ENCODE measurements around the gene NDUFAF7.
A peak's percentile ranks its signal among the peaks of the same experiment; 100 is the strongest.
"Not testable (repeated sequence)": the region's sequence is repeated elsewhere in the genome, so short reads cannot be mapped to it uniquely, and the experiment has no call there.

The NDUFAF7 gene, protein sequence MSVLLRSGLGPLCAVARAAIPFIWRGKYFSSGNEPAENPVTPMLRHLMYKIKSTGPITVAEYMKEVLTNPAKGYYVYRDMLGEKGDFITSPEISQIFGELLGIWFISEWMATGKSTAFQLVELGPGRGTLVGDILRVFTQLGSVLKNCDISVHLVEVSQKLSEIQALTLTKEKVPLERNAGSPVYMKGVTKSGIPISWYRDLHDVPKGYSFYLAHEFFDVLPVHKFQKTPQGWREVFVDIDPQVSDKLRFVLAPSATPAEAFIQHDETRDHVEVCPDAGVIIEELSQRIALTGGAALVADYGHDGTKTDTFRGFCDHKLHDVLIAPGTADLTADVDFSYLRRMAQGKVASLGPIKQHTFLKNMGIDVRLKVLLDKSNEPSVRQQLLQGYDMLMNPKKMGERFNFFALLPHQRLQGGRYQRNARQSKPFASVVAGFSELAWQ

DNA sequence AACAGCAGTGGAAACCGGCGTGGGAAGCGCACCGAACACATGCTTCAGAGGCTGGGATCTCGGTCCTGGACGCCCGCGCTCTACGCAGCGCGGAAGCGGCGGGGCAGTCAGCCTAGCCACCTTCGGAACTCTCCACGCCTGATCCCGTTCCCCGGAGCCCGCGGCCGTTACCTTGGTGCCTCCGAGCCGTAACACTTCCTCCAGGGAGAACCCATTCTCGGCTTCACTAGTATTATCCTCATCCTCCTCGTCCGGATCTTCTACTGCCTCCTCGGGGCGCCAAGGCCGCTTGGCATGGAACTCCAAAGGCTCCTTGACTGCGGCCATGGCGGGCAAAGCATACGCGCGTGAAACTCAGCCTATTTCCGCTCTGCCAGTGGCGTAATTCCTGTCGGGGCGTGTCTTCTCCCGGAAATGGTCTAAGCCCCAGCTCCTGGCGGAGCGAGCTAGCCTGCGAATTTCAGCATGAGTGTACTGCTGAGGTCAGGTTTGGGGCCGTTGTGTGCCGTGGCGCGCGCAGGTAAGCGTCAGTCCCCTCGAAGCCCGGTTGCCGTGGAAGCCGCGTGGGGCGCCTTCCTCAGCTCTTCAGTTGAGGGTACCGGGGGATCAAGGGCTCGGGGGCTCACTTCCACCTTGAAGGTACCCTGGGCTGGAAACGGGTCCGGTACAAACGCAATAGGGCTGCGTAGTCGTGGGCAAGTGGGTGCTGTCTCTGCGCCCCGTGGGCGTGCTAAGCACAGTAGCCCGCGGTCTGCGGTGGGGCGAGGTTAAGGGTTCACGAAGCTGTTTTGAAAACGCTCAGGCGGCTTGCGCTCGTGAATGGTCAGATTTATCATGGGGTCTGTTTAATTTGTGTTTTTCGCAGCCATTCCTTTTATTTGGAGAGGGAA lies at the start of gene NDUFAF7, which contains the start of gene CEBPZ:
Gene NDUFAF7 (plus strand): TSS at position 418 of the 890 bp plus-strand sequence. CDS start 48 bp downstream, at position 466.
Gene CEBPZ (minus strand): TSS at position 356 of the 890 bp plus-strand sequence. CDS start 29 bp downstream, at position 327.
- Mint-ChIP-seq H3K27me3 (no peaks in the 10 kb centered on the region), H3K9me3 (no peaks in the 10 kb centered on the region), H3K36me3 (ENCODE audit: low read depth) (peaks cover 39% of the 10 kb centered on the region), H3K4me1 (peaks cover 37% of the 10 kb centered on the region), H3K27ac (no peak within 1 kb of the TSS), H3K4me3 (no peak within 1 kb of the TSS)
- ATAC-seq (peak; percentile 97), DNase-seq (peak; percentile 90)

DNA sequence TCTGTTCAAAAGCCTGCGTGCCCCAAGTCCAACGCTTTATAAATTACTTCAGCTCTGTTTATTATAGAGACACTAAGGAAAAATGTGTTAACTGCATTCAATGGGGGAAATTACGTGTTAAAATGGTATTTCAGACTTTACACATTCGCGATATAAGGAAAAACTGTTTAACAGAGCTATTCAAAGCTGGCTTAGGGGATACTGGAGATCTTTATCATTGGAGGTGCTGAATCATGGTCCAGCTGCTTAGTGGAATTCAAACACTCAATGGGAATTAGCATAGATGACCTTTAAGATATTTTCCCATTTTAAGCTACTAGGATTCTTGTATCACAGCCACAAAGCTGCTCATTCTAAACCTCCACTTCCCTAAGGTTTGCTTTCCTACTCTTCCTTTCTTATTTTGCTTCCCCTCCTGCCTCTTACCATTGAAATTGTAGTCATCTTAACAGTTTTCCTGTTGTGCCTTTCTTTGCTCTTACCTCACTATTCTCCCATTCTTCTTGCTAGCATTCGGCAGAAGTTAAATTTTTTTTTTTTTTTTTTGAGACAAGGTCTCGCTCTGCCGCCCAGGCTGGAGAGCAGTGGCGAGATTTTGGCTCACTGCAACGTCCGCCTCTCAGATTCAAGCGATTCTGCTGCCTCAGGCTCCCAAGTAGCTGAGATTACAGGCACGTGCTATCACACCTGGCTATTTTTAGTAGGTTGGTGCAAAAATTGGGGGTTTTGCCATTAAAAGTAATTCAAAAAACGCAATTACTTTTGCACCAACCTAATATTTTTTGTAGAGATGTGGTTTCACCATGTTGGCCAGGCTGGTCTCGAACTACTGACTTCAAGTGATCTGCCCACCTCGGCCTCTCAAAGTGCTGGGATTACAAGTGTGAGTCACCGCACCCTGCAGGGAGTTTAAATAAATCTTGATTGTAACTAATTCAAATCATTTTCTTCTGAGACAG lies 49.5 kb upstream of the NDUFAF7 start:
- DNase-seq: no peak
- H3K27me3 Mint-ChIP-seq: peaks cover 4% of the 10 kb centered on the region
- H3K4me1 Mint-ChIP-seq: peaks cover 2% of the 10 kb centered on the region
- no peak overlapping the region for H3K4me3 Mint-ChIP-seq
- H3K9me3 Mint-ChIP-seq: no peaks in the 10 kb centered on the region
- no peak overlapping the region for H3K27ac Mint-ChIP-seq
- ATAC-seq: no peak
- H3K36me3 Mint-ChIP-seq (ENCODE audit: low read depth): no peaks in the 10 kb centered on the region

DNA sequence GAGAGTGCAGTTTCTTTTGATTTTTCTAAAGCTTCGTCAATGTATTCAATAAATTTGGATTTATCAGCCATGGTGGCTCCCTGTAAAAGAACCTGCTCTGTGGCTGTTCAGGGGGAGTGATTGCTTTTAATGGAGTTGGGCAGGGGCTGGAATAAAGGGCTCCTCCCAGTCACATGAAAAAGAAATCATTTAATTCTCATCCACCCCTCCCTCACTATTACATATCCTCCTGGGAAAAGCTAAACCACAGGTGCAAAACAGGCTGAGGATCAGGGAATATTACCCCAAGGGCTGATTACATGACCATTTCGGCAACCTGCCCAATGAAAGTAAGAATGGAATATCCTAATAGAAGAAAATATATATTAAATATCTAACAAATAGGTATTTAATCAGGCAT lies 42.9 kb upstream of the NDUFAF7 start, which contains the start of gene SULT6B1:
Gene SULT6B1 (minus strand): TSS at position 101 of the 400 bp plus-strand sequence. CDS start 30 bp downstream, at position 71.
- no peak within 1 kb of the TSS for H3K27ac Mint-ChIP-seq
- H3K27me3 Mint-ChIP-seq: peaks cover 3% of the 10 kb centered on the region
- ATAC-seq: no peak

DNA sequence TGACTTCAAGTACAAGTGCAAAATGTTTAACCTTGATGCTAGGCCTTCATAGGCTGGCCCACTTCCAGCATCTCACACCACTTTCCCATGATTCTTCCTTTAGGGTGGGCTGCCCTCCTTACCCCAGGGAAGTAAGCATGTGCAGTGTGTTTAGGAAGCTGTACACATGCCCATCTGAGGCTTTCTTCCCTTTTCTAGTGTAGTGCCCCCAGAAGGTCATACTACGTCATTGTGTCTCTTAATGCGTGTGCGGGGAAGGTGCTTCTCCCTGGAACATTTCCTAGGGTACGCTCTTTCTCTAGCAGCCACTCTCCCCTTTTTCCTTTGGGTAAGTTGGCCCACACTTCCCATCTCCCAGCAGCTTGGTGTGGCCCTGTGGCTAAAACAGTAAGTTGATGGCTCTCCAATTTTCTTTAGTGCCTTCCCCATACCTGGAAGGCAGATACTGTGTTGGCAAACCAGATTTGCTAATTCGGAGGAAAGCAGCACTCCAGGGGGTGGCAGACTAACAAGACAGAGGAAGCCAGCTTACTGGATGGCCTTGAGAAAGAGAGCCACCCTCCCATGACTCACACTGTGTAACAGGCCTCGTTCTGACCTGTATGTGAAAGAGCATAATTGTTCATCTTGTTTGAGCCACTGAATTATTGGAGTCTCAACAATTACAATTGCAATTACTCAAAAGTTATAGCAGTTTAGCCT lies 41.9 kb upstream of the NDUFAF7 start:
- peak; percentile 74 for ATAC-seq
- Mint-ChIP-seq H3K9me3 (no peaks in the 10 kb centered on the region), H3K36me3 (ENCODE audit: low read depth) (no peaks in the 10 kb centered on the region), H3K27me3 (peaks cover 3% of the 10 kb centered on the region), H3K27ac (no peak overlapping the region), H3K4me1 (no peaks in the 10 kb centered on the region), H3K4me3 (no peak overlapping the region)
- no peak for DNase-seq

More for the DNA sequence above, 42.9 kb upstream of the NDUFAF7 start, which contains the start of gene SULT6B1:
- Mint-ChIP-seq H3K4me3 (no peak within 1 kb of the TSS), H3K36me3 (ENCODE audit: low read depth) (no peaks in the 10 kb centered on the region), H3K4me1 (no peaks in the 10 kb centered on the region), H3K9me3 (no peaks in the 10 kb centered on the region)
- DNase-seq: no peak

DNA sequence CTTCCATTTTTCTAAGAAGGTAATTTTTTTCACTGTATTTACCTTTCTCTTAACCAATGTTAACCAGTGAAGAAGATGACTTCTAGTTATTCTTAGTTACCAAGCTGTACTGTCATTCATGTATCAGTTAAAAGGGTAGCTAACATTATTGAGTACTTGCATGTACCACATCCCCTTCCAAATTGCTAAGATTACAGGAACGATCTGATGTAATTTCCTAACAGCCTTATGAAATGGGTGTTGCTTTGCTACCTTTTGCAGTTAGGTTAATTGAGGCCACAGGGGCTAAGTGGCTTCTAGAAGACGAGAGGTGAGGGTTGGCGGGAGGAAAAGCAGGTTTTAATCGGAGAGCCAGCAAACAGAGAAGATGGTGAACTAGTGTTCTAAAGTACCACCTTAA lies 41.2 kb upstream of the NDUFAF7 start:
- ATAC-seq: no peak
- no peaks in the 10 kb centered on the region for H3K4me1 Mint-ChIP-seq
- DNase-seq: no peak
- H3K27ac Mint-ChIP-seq: no peak overlapping the region
- no peaks in the 10 kb centered on the region for H3K36me3 Mint-ChIP-seq (ENCODE audit: low read depth)
- no peak overlapping the region for H3K4me3 Mint-ChIP-seq
- H3K9me3 Mint-ChIP-seq: no peaks in the 10 kb centered on the region
- peaks cover 3% of the 10 kb centered on the region for H3K27me3 Mint-ChIP-seq

DNA sequence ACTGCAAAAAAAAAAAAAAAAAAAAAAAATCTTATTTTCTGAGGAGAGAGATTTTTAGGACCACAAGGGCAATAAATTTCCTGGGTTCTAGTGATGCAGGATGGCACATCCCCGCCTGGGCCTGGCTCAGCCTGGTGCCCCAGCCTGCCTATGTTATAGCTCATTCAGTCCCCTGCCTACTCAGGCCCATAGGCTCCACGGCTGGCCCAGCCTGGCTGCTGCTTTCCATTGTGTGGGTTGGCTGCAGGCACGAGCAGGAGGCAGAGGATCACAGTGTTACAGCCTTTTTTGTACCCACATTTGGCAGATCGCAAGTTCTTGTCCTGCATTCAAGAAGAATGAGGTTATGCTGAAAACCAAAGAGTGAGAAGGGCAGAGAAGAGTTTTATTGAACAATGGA lies 40.2 kb upstream of the NDUFAF7 start:
- Mint-ChIP-seq H3K4me1 (peaks cover 2% of the 10 kb centered on the region), H3K9me3 (no peaks in the 10 kb centered on the region), H3K27me3 (peaks cover 4% of the 10 kb centered on the region), H3K27ac (no peak overlapping the region), H3K36me3 (ENCODE audit: low read depth) (peaks cover 1% of the 10 kb centered on the region), H3K4me3 (no peak overlapping the region)
- DNase-seq: no peak
- no peak for ATAC-seq

DNA sequence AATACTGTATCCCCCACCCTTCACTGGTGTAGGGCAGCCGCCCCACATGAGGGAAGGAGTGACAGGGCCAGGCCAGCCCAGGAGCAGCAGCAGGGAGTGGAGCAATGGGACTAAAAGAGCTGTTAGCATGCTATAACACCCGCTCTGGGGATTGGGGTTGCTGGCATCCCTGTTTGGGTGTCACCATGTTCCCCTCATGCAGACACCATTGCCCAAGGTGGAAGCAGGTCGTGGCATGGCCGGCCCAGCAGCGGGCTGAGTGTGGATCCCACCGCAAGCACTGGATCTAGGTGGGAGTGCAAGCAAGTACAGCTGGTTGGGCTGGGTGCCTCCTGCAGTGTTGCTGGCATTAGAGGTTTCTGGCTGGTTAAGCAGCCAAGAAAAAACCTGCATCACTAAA lies 39.7 kb upstream of the NDUFAF7 start:
- Mint-ChIP-seq H3K27me3 (peaks cover 5% of the 10 kb centered on the region), H3K27ac (no peak overlapping the region), H3K4me1 (peaks cover 4% of the 10 kb centered on the region), H3K9me3 (no peaks in the 10 kb centered on the region), H3K4me3 (no peak overlapping the region), H3K36me3 (ENCODE audit: low read depth) (peaks cover 3% of the 10 kb centered on the region)
- ATAC-seq (no peak), DNase-seq (no peak)

DNA sequence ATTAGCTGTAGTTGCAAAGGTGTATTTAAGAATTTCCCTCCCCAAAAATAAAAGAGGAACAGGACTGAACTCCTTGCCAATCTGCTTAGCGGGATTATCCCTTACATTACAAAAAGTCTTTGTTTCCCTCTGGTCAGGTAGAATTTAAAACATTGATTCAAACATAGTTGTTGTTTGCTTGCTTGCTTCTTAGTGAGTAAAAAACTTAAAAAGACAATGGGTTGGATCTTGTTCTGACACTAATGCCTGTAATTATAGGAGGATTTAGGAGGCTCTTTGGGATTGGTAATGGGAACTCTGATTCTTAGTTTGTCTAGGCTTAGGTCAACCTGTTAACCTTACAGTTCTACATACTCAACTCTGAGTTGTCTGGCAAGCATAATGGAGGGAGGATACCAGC lies 38.9 kb upstream of the NDUFAF7 start:
- H3K4me3 Mint-ChIP-seq: no peak overlapping the region
- no peak for DNase-seq
- H3K9me3 Mint-ChIP-seq: no peaks in the 10 kb centered on the region
- peaks cover 3% of the 10 kb centered on the region for H3K36me3 Mint-ChIP-seq (ENCODE audit: low read depth)
- peaks cover 11% of the 10 kb centered on the region for H3K4me1 Mint-ChIP-seq
- H3K27me3 Mint-ChIP-seq: peaks cover 5% of the 10 kb centered on the region
- H3K27ac Mint-ChIP-seq: no peak overlapping the region
- ATAC-seq: no peak

DNA sequence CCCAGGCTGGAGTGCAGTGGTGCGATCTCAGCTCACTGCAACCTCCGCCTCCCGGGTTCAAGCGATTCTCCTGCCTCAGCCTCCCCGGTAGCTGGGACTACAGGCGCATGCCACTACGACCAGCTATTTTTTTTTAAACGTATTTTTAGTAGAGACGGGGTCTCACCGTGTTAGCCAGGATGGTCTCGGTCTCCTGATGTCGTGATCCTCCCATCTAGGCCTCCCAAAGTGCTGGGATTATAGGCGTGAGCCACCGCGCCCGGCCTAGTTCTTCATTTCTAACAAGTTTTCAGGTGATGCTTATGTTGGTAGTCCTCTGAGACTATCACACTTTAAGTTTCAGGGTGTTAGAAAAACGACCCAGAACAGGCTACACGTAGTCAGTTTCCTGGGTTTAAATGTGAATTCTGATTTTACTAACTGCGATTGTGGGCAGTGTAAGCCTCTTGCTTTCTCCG lies 35.6 kb upstream of the NDUFAF7 start:
- H3K4me1 Mint-ChIP-seq: peaks cover 32% of the 10 kb centered on the region
- not testable (repeated sequence) for H3K27me3 Mint-ChIP-seq, H3K9me3 Mint-ChIP-seq, DNase-seq
- H3K27ac Mint-ChIP-seq: peak overlapping the region; percentile 99
- peak; percentile 4 for ATAC-seq
- peaks cover 11% of the 10 kb centered on the region for H3K36me3 Mint-ChIP-seq (ENCODE audit: low read depth)
- H3K4me3 Mint-ChIP-seq: peak overlapping the region; percentile 97

DNA sequence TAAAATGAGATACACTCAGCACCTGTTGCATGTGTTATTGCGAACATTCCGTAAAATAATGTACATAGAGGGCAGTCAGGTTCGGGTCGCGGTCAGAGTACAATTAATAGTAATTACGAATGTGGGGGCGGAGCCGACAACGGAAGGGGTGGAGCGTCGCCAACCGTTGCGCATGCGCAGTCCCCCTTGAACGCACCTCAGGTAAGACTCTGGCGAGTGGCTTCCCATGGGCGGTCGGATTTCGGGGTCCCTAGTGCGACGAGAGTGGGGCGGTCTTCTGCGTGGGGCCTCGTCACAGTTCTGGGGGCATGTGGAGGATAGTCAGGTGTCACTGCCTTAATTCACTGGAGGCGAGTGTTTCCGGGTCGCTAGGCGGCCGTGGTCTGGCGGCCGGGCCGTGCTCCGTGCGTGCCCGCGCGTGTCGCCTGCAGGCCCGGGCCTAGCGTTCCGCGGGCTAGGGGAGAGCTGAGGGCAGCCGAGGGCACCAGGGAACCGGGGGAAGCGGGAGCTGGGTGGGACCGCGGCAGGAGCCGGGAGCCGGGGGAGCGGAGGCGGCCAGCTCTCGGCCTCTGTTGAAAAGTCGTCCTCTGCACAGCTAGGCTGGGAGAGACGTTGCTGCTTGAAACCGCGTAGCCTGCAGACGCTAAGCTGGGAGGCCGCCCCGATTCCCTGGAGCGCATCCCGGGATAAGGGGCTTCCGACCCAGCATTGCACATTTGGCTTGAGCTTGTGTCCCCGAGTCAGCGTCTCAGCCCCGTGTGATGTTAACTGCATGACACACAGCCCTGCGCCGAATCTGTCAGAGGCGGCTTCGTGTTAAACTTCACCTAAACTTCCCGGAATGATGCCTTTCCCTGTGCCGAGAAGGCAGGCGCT lies 34.9 kb upstream of the NDUFAF7 start, which contains the start of gene CEBPZOS:
Gene CEBPZOS (plus strand): TSS at position 177 of the 876 bp plus-strand sequence. CDS start 3,209 bp downstream, outside the sequence.
- ATAC-seq (peak; percentile 76), DNase-seq (peak; percentile 93)
- Mint-ChIP-seq H3K36me3 (ENCODE audit: low read depth) (peaks cover 18% of the 10 kb centered on the region), H3K4me3 (peak within 1 kb of the TSS; percentile 97), H3K27ac (peak within 1 kb of the TSS; percentile 99), H3K9me3 (no peaks in the 10 kb centered on the region), H3K4me1 (peaks cover 39% of the 10 kb centered on the region), H3K27me3 (peaks cover 2% of the 10 kb centered on the region)

DNA sequence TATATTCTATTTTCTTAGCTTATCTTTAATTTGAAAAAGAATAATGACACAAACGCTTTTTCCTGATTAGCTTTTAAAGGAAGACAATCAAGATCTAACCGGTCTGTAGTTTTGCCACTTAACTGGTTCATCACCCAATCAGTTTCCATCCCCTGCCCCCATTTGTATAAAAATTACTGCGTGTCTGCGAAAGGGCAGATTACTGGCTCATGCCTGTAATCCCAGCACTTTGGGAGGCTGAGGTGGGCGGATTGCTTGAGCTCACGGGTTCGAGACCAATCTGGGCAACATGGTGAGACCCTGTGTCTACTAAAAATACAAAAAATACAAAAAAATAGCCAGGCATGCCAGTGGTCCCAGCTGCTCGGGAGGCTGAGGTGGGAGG lies 32.8 kb upstream of the NDUFAF7 start:
- H3K27me3 Mint-ChIP-seq: peaks cover 2% of the 10 kb centered on the region
- H3K9me3 Mint-ChIP-seq: peaks cover 3% of the 10 kb centered on the region
- no peak overlapping the region for H3K4me3 Mint-ChIP-seq
- peaks cover 50% of the 10 kb centered on the region for H3K4me1 Mint-ChIP-seq
- ATAC-seq (no peak), DNase-seq (no peak)
- H3K36me3 Mint-ChIP-seq (ENCODE audit: low read depth): peaks cover 36% of the 10 kb centered on the region
- H3K27ac Mint-ChIP-seq: no peak overlapping the region

DNA sequence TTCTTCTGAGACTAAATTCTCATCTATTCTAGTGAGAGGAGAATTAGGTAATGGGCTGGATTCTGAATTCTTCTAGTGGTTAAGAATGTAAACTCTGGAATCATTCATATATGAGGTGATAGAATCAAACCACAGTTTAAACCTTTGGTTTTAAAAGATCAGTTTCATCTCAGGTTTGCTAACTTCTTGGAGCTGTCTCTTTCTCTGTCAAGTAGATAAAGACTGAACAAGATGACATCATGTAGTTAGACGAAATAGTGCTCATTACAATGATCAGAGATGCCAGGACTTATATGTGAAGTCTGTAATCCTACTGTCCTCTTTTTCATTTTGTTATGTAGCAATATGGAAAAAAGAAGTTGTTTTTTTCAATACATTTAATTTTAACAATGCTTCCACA lies 30.2 kb upstream of the NDUFAF7 start:
- peaks cover 9% of the 10 kb centered on the region for H3K9me3 Mint-ChIP-seq
- H3K27ac Mint-ChIP-seq: peak overlapping the region; percentile 80
- DNase-seq (no peak), ATAC-seq (peak; percentile 11)
- H3K36me3 Mint-ChIP-seq (ENCODE audit: low read depth): peaks cover 60% of the 10 kb centered on the region
- H3K27me3 Mint-ChIP-seq: peaks cover 2% of the 10 kb centered on the region
- peaks cover 56% of the 10 kb centered on the region for H3K4me1 Mint-ChIP-seq
- peak overlapping the region; percentile 25 for H3K4me3 Mint-ChIP-seq
